ENCODE measurements around the gene TAF6L. TPM values are rescaled to one million over a fixed set of nuclear protein-coding genes. Genes with fewer than 3 reads are reported as not detected.

TAF6L gene
- total and polyA plus RNA-seq, 2 of the 8 experiments (the other 6 are each of a cell fraction or from before 2014, with no cell fraction given) = 24.8 to 31.9 TPM

DNA sequence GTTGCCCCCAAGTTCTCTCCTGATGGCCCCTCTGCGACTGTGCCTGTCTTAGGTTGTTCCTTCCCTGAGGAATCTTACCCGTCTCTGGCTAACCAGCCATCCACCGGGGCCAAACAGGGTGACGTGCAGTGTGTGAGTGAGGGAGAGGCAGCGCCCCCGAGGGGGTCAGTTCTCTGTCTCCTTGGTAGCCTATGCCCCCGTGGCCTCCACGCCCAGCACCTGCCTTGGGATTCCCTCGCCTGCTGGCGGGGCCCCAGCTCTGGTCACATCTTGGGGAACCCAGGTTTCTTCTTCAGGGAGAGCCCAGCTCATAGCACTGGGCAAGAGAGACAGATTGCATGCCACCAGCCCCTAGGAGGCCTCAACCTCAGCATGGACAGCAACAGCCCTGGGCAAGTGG is 28.3 kb downstream of the TAF6L start:
- H3K18ac ChIP-seq (ENCODE audit: extremely low read depth, low read length) = no peak overlapping the region
- peaks cover 2 to 3% of the 10 kb centered on the region in 2 experiments for H4K20me1 ChIP-seq (replicated peaks in 1 of 2; ENCODE audit: control insufficient read depth in 1 of 2, insufficient read depth in 2 of 2, low read length in 2 of 2)
- no peak overlapping the region for H2BK15ac ChIP-seq (ENCODE audit: low read length)
- H3K14ac ChIP-seq (ENCODE audit: insufficient read length) = no peak overlapping the region
- DNase-seq (ENCODE audit: low read depth in 1 of 2, low spot score in 2 of 2) = no peak
- H2BK20ac ChIP-seq (ENCODE audit: low read length) = no peak overlapping the region
- H3K36me3 ChIP-seq (ENCODE audit: control insufficient read depth in 2 of 4, insufficient read depth in 4 of 4, low read length in 3 of 4) = peaks cover 36 to 73% (median 57%) of the 10 kb centered on the region in 4 experiments
- no peak overlapping the region for H4K5ac ChIP-seq (ENCODE audit: insufficient read length, low read depth, low read length)
- no peak overlapping the region for H3K4ac ChIP-seq (replicated peaks; ENCODE audit: insufficient read length, low read depth, low read length)
- H2BK120ac ChIP-seq (replicated peaks; ENCODE audit: low read depth, low read length) = no peak overlapping the region
- H2AK5ac ChIP-seq (ENCODE audit: low read depth, low read length) = no peak overlapping the region
- no peak overlapping the region for H3K27ac ChIP-seq (ENCODE audit: low read depth, low read length)
- H3K4me2 ChIP-seq (ENCODE audit: insufficient read depth in 1 of 2, low read depth in 2 of 2, low read length in 2 of 2) = no peak overlapping the region
- WGBS, 2 experiments (ENCODE audit: extremely low coverage in 1 of 2, insufficient coverage in 1 of 2, insufficient read length in 1 of 2, insufficient replicate concordance in 2 of 2, low coverage in 1 of 2, low lambda C conversion rate in 2 of 2, missing lambda C conversion rate in 1 of 2) = 96% methylated on average over 9 of the region's 10 CpGs; no CpG with 5 or more reads in 1 of the 2 experiments
- no peak overlapping the region for H3K4me3 ChIP-seq (ENCODE audit: extremely low read depth in 1 of 4, insufficient read depth in 2 of 4, low read depth in 3 of 4, low read length in 4 of 4)
- ChIA-PET POLR2A (ENCODE audit: partially characterized antibody) (interaction anchor here (0.7 to 10.0 kb wide), 9 partner anchors 9 to 56 kb away, joined by 3 to 251 read pairs (median 5); partner anchors contain the start of genes STX5, TAF6L, TEX54 and TMEM179B), CTCF (ENCODE audit: partially characterized antibody) (interaction anchor here (3.8 kb wide), 1 partner anchor 10 kb away, joined by 15 read pairs; no protein-coding TSS in a partner anchor)
- H3K79me2 ChIP-seq (ENCODE audit: control insufficient read depth in 1 of 2, insufficient read depth in 2 of 2, low read length in 2 of 2) = peaks cover 2 to 13% of the 10 kb centered on the region in 2 experiments; a peak in 3 of 4 replicates
- H4K8ac ChIP-seq (ENCODE audit: extremely low read depth, insufficient read depth, low read length) = no peak overlapping the region
- H3K4me1 ChIP-seq (replicated peaks in 1 of 4; ENCODE audit: control insufficient read depth in 3 of 4, insufficient read depth in 4 of 4, low read length in 3 of 4) = 0 out of 7 replicates have a peak, but pooled peaks cover 0 to 2% (median 0%) of the 10 kb centered on the region in 4 experiments
- no peak overlapping the region for H3K9ac ChIP-seq (replicated peaks in 1 of 4; ENCODE audit: extremely low read depth in 1 of 4, low read depth in 3 of 4, low read length in 3 of 4)
- FAIRE-seq = no peak
- no peak overlapping the region for H2AFZ ChIP-seq (ENCODE audit: low read length)
- H3K23ac ChIP-seq (ENCODE audit: insufficient read length) = no peak overlapping the region
- H3K56ac ChIP-seq (replicated peaks; ENCODE audit: insufficient read length, low read depth, low read length) = no peak overlapping the region
- H2BK12ac ChIP-seq (ENCODE audit: low read depth, low read length) = no peak overlapping the region
- no peaks in the 10 kb centered on the region for H3K27me3 ChIP-seq (replicated peaks in 1 of 4; ENCODE audit: control insufficient read depth in 3 of 4, extremely low read depth in 1 of 4, insufficient read depth in 3 of 4, low read length in 3 of 4)
- peaks cover under 1% of the 10 kb centered on the region; the same call in 1 of the 2 replicates for H3K23me2 ChIP-seq (ENCODE audit: low read depth, low read length)
- H3K9me3 ChIP-seq (ENCODE audit: insufficient read depth in 2 of 2, low read depth in 1 of 2, low read length in 1 of 2) = no peaks in the 10 kb centered on the region
- no peak overlapping the region for H2BK5ac ChIP-seq (ENCODE audit: low read depth, low read length)
- H3K79me1 ChIP-seq (ENCODE audit: low read depth, low read length) = peaks cover 4% of the 10 kb centered on the region; the same call in 1 of the 2 replicates
- no peak overlapping the region for H4K91ac ChIP-seq (replicated peaks; ENCODE audit: insufficient read length, low read length)
- TF ChIP-seq SAP30 (IDR thresholded peaks at IDR 0.05; ENCODE audit: insufficient read depth, insufficient replicate concordance, low read length) = no peak

Data from H1 (cell line).